ENCODE results near the gene OTOF. TPM values are rescaled to one million over a fixed set of nuclear protein-coding genes. Genes with fewer than 3 reads are reported as not detected.

The OTOF gene
- total and polyA plus RNA-seq, 2 of the 4 experiments (the other 2 are of a cell fraction): 0.03 TPM; not detected in 1

DNA sequence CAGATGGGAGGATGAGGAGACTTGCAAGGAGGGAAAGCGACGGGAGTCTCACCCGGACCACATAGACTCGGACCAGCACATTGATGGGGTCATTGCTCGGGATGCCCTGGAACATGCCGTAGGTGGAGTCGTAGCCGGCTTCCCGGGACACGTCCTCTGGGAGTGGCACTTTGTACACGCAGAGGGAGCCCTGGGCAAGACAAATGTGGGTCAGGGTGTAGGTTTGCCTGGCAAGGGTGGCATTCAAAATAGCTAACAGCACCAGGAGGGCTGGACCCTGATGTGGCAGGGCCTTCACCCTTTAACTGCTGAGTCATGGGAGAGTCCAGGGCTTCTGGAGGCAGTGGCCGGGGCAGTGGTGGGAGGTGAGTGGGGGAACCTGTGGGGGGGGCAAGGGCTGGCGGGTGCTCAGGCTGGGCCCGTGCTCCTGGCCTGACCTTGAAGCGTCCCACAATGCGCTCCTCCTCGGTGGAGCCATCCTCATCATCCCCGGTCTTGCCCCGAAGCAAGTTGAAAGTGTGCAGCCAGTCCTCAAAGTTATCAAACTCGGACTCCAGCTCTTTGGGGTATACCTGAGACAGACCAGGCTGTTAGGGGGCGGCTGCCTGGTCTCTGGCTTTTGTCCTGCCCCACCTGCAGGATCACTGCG, 11.1 kb downstream of the OTOF start:
- TF ChIP-seq NFE2L2 (IDR thresholded peaks at IDR 0.05; ENCODE audit: low read depth, low read length): peak; percentile 80
- TF ChIP-seq, protein P1, sequence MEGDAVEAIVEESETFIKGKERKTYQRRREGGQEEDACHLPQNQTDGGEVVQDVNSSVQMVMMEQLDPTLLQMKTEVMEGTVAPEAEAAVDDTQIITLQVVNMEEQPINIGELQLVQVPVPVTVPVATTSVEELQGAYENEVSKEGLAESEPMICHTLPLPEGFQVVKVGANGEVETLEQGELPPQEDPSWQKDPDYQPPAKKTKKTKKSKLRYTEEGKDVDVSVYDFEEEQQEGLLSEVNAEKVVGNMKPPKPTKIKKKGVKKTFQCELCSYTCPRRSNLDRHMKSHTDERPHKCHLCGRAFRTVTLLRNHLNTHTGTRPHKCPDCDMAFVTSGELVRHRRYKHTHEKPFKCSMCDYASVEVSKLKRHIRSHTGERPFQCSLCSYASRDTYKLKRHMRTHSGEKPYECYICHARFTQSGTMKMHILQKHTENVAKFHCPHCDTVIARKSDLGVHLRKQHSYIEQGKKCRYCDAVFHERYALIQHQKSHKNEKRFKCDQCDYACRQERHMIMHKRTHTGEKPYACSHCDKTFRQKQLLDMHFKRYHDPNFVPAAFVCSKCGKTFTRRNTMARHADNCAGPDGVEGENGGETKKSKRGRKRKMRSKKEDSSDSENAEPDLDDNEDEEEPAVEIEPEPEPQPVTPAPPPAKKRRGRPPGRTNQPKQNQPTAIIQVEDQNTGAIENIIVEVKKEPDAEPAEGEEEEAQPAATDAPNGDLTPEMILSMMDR (conservative IDR thresholded peaks at IDR 0.05; ENCODE audit: low read depth, low read length): no peak
- intact Hi-C loops (cut with micrococcal nuclease): loop anchor here (5.0 to 10.0 kb wide), 2 partner anchors 142 to 224 kb away; partner anchors contain the start of genes HADHA and HADHB
- DNase-seq (no peak), ATAC-seq (ENCODE audit: low read depth) (no peak; the same call in 1 of the 2 replicates)
- Histone ChIP-seq H3K14ac (replicated peaks; ENCODE audit: low read depth, low read length) (no peak overlapping the region), H2BK15ac (ENCODE audit: low read depth, low read length) (no peak overlapping the region), H4K8ac (ENCODE audit: low read depth in 2 of 2, low read length in 2 of 2) (no peak overlapping the region), H3K27me3 (ENCODE audit: control insufficient read depth, insufficient read depth, low read length) (no peaks in the 10 kb centered on the region; the same call in 1 of the 2 replicates), H3K18ac (ENCODE audit: low read depth, low read length) (no peak overlapping the region), H2AFZ (replicated peaks; ENCODE audit: low read length, poor library complexity) (no peak overlapping the region), H3K56ac (ENCODE audit: extremely low read depth, insufficient read depth, low read length) (no peak overlapping the region), H3K4me3 (ENCODE audit: insufficient read depth, low read depth, low read length) (no peak overlapping the region), H2BK5ac (ENCODE audit: low read depth, low read length, poor library complexity, severe bottlenecking) (no peak overlapping the region), H3K79me1 (ENCODE audit: low read depth in 1 of 2, low read length in 2 of 2) (no peaks in the 10 kb centered on the region), H2AK9ac (replicated peaks; ENCODE audit: low read depth, low read length, poor library complexity) (no peak overlapping the region), H4K5ac (ENCODE audit: low read depth, low read length) (no peak overlapping the region), H3K9me1 (ENCODE audit: insufficient read depth, low read length) (no peaks in the 10 kb centered on the region; the same call in 1 of the 2 replicates), H3K9ac (ENCODE audit: low read depth, low read length) (no peak overlapping the region), H3K4ac (ENCODE audit: low read depth, low read length) (no peak overlapping the region), H2BK20ac (ENCODE audit: low read depth, low read length) (no peak overlapping the region), H3K9me3 (ENCODE audit: control insufficient read depth, insufficient read depth, low read length) (peaks cover 5% of the 10 kb centered on the region), H3K4me2 (ENCODE audit: low read depth, low read length) (no peak overlapping the region), H4K91ac (ENCODE audit: insufficient read depth, low read depth, low read length) (no peak overlapping the region), H3K36me3 (ENCODE audit: control insufficient read depth, insufficient read depth, low read length) (no peaks in the 10 kb centered on the region), H2AK5ac (ENCODE audit: low read depth, low read length) (no peak overlapping the region), H2BK120ac (ENCODE audit: low read depth, low read length) (no peak overlapping the region), H3K4me1 (ENCODE audit: control insufficient read depth, insufficient read depth, low read length) (no peaks in the 10 kb centered on the region), H4K20me1 (ENCODE audit: insufficient read depth, low read length) (no peaks in the 10 kb centered on the region), H3K23ac (ENCODE audit: low read depth, low read length) (no peak overlapping the region), H3K27ac (ENCODE audit: insufficient read depth, low read length) (no peak overlapping the region)
- 83% methylated on average over 11 of the region's 22 CpGs; no CpG with 5 or more reads in 1 of the 2 experiments for WGBS, 2 experiments (ENCODE audit: extremely low coverage in 2 of 2, insufficient read length in 1 of 2)
- dilution Hi-C loops (cut with HindIII; ENCODE audit: low sequenced_read_pairs, unreplicated experiment): no loop called here
- CTCF ChIA-PET: no interaction called here
- in situ Hi-C loops (cut with MboI; ENCODE audit: low sequenced_read_pairs): no loop called here
- POLR2A ChIA-PET (ENCODE audit: unreplicated experiment): no interaction called here
- no TSS peak for BruUV-seq (replicated peaks)
